Chondrocyte (in vitro differentiated cells): ENCODE results near the gene TRIM2. TPM values are rescaled to one million over a fixed set of nuclear protein-coding genes. Genes with fewer than 3 reads are reported as not detected.
"Not testable (repeated sequence)": the region's sequence is repeated elsewhere in the genome, so short reads cannot be mapped to it uniquely, and the experiment has no call there.

ENCODE experiments used
- DNase-seq: peaks from one replicate; pipeline ENCODE4 v3.0.0; 2021; ENCODE audit warnings: mixed read lengths, low spot score
- H3K27ac Mint-ChIP-seq: one replicate; pipeline ENCODE4 v1.8.0; 2021; ENCODE audit warnings: mild to moderate bottlenecking, moderate library complexity, mixed read lengths; ENCODE audit not compliant: unreplicated experiment
- H3K27me3 Mint-ChIP-seq: 2 replicates; pipeline ENCODE4 v1.8.0; 2021; ENCODE audit warnings: low read depth, mixed read lengths
- H3K36me3 Mint-ChIP-seq: 2 replicates; pipeline ENCODE4 v1.8.0; 2021; ENCODE audit warnings: low read depth, mixed read lengths
- H3K4me1 Mint-ChIP-seq: 2 replicates; pipeline ENCODE4 v1.8.0; 2021; ENCODE audit warnings: low read depth, mild to moderate bottlenecking, mixed read lengths
- H3K4me3 Mint-ChIP-seq: one replicate; pipeline ENCODE4 v1.8.0; 2021; ENCODE audit warnings: mild to moderate bottlenecking, moderate library complexity, mixed read lengths; ENCODE audit not compliant: unreplicated experiment
- H3K9me3 Mint-ChIP-seq: 2 replicates; pipeline ENCODE4 v1.8.0; 2021; ENCODE audit warnings: low read depth, mixed read lengths
- total RNA-seq: library from RNA; stranded (reverse); gene quantifications from 3 replicates; pipeline ENCODE4 v1.2.1, GENCODE V29; 2021
- TF ChIP-seq, protein P1 (sequence below): fragments of 200-600 bp; sonication (generic); IDR thresholded peaks from 2 replicates; pipeline ENCODE4 v1.5.0; 2021; ENCODE audit warnings: antibody characterized with exemption, mild to moderate bottlenecking, moderate library complexity

TRIM2 gene
- total RNA-seq, 1 donor from 2014 or later: 18.2 TPM

- Mint-ChIP-seq H3K4me1 (peaks cover 2% of the 10 kb centered on the region), H3K9me3 (no peaks in the 10 kb centered on the region), H3K4me3 (no peak overlapping the region), H3K36me3 (no peaks in the 10 kb centered on the region), H3K27ac (no peak overlapping the region), H3K27me3 (no peaks in the 10 kb centered on the region)
- no peak for DNase-seq
- TF ChIP-seq, protein P1, sequence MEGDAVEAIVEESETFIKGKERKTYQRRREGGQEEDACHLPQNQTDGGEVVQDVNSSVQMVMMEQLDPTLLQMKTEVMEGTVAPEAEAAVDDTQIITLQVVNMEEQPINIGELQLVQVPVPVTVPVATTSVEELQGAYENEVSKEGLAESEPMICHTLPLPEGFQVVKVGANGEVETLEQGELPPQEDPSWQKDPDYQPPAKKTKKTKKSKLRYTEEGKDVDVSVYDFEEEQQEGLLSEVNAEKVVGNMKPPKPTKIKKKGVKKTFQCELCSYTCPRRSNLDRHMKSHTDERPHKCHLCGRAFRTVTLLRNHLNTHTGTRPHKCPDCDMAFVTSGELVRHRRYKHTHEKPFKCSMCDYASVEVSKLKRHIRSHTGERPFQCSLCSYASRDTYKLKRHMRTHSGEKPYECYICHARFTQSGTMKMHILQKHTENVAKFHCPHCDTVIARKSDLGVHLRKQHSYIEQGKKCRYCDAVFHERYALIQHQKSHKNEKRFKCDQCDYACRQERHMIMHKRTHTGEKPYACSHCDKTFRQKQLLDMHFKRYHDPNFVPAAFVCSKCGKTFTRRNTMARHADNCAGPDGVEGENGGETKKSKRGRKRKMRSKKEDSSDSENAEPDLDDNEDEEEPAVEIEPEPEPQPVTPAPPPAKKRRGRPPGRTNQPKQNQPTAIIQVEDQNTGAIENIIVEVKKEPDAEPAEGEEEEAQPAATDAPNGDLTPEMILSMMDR: no peak
Measured at GRCh38 chr4:153186046-153186728, 18.1 kb upstream of the TRIM2 start.

- Mint-ChIP-seq H3K4me3 (no peak overlapping the region), H3K4me1 (peaks cover 5% of the 10 kb centered on the region), H3K36me3 (no peaks in the 10 kb centered on the region), H3K9me3 (no peaks in the 10 kb centered on the region), H3K27ac (no peak overlapping the region), H3K27me3 (no peaks in the 10 kb centered on the region)
- TF ChIP-seq, protein P1: no peak
- no peak for DNase-seq
Measured at GRCh38 chr4:153189016-153189801, 15.0 kb upstream of the TRIM2 start.

GRCh38 chr4:153191795-153192363 is 12.4 kb upstream of the TRIM2 start:
- Mint-ChIP-seq H3K4me3 (no peak overlapping the region), H3K27me3 (no peaks in the 10 kb centered on the region), H3K4me1 (peaks cover 5% of the 10 kb centered on the region), H3K36me3 (no peaks in the 10 kb centered on the region), H3K27ac (no peak overlapping the region), H3K9me3 (no peaks in the 10 kb centered on the region)
- no peak for DNase-seq
- TF ChIP-seq, protein P1: no peak

- Mint-ChIP-seq H3K27ac (no peak overlapping the region), H3K36me3 (no peaks in the 10 kb centered on the region), H3K4me1 (no peaks in the 10 kb centered on the region), H3K27me3 (no peaks in the 10 kb centered on the region), H3K9me3 (no peaks in the 10 kb centered on the region), H3K4me3 (no peak overlapping the region)
- DNase-seq: no peak
- TF ChIP-seq, protein P1: no peak
Measured at GRCh38 chr4:153197301-153197700, 6.9 kb upstream of the TRIM2 start.

DNA sequence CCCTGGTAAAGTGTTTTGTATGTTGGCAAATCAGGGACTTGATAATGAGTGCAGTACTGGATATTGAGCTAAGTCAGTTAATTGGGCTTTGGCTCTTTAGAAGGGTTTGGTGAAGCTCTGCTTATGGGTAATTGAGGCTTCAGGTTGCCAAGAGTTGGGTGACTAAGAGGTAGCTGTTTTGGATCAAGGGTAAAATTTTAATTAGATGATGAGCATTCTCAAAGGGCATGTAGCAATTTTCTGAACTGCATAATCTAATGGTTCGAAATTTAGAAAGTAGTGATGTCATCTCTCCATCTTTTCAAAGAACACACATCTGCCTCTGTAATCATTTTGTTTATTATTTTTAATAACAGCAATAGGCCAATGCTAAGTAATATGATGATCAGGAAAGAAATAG is 5.5 kb upstream of the TRIM2 start:
- Mint-ChIP-seq H3K36me3 (no peaks in the 10 kb centered on the region), H3K27ac (no peak overlapping the region), H3K4me3 (no peak overlapping the region), H3K4me1 (no peaks in the 10 kb centered on the region), H3K9me3 (no peaks in the 10 kb centered on the region), H3K27me3 (no peaks in the 10 kb centered on the region)
- TF ChIP-seq, protein P1: no peak
- DNase-seq: no peak

GRCh38 chr4:153203746-153204145 is 497 bp upstream of the TRIM2 start:
- not testable (repeated sequence) for H3K4me3 Mint-ChIP-seq, H3K4me1 Mint-ChIP-seq, H3K27me3 Mint-ChIP-seq, H3K36me3 Mint-ChIP-seq, DNase-seq, H3K9me3 Mint-ChIP-seq, H3K27ac Mint-ChIP-seq
